SIG-M5 (cell line): ENCODE results near the gene SMAD6.
A peak's percentile ranks its signal among the peaks of the same experiment; 100 is the strongest.

Source experiments
- DNase-seq: peaks from one replicate; lab custom pipeline; 2025; lab: John Stamatoyannopoulos, UW

The SMAD6 gene

DNA sequence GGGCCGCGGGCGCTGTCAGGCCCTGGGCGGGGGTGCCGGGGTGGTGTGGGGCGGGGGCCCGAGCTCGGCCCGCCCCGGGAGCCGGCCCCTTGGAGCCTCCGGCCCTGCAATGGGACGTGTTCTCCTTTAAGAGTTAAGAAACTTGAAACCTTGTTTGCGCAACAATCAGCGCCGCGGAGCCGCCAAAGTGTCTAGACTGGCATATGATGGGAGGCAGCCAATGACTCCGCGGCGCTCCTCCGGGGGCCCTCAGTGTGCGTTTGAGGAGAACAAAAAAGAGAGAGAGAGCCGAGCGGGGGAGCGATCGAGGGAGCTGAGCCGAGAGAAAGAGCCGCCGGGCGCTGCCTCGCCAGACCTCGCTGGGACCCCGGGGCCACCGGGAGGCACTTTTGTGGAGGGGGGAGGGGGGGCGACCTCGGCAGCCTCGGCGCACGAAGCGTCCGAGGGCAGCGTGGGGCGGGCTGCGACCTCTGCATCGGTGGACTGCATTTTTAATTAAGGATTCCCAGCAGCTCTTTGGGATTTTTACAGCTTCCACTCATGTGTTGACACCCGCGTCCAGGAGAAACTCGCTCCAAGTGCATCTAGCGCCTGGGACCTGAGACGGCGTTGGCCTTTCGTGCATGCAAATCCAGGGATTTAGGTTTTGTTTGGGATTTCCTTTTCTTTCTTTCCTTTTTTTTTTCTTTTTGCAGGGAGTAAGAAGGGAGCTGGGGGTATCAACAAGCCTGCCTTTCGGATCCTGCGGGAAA, at the start of gene SMAD6:
Gene SMAD6, plus strand, starts transcription at position 202 of the 752 bp plus-strand sequence. CDS start 1,023 bp downstream, outside the sequence.
- peak; percentile 89 for DNase-seq

DNA sequence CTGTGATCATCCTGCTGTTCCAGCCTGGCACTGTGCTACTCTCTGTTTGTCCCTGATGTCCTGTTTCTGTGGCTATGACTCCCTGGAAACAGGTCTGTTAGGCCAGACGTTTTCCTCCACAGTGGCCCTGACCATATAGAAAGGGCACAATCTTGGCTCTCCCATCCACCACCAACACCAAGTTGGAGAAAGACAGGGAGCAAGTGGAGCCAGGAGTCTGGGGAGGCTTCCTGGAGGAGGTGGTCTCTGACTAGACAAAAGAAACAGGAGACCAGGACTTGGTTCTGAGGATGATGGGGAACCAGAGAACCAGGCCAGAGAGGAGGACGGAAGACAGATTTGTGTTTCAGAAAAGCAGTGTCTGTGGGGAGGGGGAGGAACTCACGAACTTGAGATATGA, 49.2 kb upstream of the SMAD6 start:
- no peak for DNase-seq

DNA sequence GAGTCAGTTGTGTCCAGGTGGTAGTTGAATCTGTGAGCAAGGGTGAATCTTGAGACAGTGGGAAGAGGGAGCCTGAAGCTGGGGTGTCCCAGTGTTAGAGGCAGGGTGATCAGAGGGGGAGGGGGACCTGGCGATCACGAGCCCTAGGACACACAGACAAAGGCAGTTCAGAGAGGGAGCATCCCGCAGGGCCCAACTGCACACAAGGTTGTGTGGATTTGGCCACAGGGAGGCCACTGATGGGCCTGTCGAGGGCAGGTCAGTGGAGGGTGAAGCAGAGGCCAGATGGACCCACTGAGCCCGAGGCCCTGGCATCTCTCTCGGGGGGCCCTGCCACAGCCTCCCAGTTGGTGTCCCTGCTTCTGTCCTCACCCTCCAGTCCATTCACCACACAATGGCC, 48.6 kb upstream of the SMAD6 start:
- no peak for DNase-seq

DNA sequence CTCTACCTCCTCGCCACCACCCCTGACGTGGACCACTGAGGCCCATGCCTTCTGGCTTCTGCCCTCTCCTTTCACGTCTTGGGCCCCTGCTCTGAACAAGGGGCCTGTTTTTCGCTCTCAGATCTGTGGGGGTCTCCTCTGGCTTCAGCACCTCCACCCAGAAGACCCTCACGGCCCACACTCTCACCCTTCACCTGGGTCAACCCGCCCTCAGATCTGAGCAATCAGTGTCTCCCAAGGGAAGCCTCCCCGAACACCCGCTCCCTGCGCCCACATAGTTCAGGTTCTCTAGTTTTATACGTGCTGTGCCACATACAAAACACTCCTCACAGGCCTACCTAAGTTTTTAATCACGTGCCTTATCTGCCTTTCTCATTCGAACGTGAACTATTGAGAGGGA, 48.2 kb upstream of the SMAD6 start:
- no peak for DNase-seq

DNA sequence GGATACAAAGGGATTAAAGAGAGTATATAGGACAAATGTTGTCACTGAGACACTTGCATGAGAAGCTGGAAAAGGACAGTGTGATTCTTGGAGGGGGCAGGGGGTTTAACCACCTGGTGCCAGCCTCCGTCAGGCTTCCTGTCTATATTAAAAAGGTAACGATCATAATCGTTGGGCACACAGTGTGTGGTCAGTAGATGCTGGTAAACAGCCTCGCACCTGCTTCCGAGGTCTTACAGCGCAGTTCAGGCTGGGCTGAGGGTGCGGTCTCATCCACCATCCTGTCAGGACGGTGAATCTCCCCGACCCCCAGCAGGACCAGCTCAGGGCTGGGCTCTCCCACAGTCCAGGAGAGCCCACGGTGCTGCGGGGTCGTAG, 47.7 kb upstream of the SMAD6 start:
- DNase-seq = no peak

DNA sequence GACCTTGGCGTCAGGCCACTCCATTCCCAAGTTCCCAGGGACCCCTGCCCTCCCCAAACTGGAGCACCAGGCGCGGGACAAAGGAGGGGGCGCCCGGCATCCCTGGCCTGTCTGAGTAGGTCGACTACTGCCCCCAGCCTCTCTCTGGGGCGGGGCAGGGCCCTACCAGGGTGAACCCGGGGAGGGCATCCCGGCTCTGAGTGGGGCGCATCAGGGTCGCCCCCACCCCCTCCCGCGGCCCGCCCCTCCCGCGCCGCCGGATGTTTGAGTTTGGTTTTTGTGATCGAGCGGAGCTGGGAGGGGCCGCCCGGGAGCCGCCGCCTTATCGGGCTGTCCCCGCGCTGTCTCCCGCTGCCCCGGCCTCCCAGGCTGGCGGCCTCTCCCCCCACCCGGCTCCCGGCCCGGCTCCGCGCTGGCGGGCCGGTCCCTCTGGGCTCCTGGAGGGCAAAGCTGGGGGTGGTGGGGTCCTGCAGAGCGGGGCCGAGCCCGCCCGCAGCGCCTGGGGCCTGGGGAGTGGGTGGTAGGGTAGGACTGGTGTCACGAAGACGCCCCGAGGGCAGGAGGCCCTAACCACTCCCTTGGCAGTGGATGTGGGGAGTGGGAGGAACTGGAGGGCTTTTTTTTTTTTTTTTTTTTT, 47.2 kb upstream of the SMAD6 start:
- no peak for DNase-seq

DNA sequence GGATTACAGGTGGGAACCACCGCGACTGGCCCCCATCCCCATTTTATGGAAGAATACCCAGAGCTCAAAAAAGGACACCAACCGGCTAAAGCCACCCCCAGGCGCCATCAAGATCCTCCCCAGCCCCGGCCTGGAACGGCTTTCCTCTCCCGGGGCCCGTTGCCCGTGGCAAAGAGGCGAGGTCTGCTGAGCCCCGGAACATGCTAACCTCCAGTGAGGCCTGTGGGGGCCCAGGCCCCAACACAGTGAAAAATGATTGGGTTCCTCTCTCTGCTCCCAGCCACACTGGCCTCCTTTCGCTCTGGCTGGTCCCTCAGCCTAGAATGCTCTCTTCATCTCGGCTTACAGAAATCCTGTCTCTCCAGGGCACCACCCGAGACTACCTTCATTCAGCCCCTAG, 46.5 kb upstream of the SMAD6 start:
- no peak for DNase-seq

DNA sequence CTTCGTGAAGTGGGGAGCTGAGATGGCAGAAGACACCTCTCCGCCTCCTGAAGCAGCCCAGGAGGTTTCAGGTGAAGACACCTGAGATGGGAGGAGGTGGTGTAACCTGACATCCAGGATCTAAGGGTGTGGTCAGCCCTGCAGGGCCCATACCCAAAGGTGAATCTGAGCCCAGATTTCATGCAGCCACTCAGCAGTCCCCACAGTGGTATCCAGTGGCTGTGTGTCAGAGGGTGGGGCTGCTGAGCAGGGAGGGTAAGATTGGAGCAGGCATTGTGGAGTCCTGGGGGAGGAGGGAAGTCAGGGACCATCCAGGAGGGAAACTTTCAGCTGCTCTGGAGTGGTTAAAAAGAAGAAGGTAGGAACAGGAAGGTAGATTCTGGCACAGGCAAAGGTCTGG, 46.0 kb upstream of the SMAD6 start:
- DNase-seq = no peak

DNA sequence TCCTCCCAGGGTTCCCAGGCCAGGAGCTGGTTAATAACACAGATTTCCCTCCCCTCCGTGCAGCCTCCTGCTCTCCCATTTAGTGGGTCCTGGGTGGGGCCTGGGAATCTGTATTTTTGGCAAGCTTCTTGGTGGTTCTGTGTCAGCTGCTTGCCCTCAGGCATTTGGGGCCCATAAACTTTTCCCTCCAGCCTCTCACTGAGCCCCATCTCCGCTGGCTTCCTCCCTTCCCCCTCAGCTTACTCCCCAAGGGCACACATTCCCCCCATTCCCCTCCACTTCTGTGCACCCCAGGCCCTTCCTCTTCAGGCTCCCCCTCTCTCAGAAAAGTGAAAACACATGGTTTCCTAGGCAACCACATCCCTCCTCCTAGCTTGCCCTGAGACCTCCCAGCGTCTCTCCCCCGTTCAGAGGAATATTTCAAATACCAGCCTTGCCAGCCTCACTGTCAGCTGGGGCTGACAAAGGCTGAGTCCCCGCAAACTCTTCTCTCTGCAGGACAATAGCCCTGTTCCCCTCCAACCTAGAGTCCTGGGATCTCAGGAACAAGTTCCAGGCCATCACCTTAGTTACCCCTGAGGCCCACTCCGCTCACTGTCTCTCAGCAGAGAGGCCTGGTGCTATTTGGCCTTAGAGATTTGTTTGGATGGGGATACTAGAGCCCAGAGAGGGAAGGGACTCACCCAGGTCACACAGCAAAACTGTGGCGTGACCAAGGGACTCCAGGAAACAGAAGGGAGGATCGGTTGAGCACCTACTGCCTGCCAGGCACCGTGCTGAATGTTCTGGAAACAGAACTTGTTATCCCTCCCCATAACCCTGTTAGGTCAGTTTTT, 44.6 kb upstream of the SMAD6 start:
- no peak for DNase-seq

DNA sequence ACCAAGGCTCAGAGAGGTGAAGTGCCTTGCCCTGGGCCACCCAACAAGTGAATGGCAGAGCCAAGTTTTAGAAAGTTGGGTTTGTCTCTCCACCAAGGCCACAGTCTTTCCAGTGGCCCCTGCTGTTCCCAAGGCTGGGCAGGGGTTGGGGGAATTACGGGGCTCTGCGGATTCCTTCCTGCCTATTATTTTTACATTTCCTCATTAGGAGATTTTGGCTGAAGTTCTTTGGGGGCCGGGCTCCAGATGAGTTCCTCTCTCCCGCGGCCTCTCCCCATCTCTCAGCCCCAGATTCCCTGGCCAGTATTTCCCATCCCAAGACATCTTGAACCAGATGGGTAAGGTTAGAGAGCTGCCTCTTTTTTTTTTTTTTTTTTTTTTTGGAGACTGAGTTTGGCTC, 44.0 kb upstream of the SMAD6 start:
- no peak for DNase-seq

DNA sequence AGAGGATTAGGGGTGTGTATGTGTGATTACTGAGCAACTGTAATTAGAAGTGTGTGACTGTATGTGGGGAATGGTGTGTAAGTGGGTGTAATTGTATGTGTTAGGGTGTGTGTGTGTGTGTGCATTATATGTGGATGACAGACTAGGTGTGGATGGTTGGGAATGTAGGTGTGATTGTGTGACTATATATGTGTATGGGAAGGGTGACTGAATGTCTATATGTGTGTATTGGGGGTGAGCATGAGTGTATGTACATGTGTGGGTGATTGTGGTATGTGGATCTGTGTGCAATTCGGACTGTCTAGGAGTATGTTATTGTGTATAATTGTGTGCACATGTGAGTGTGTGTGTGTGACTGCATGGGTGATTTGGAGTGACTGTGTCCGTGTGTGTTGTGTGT, 43.2 kb upstream of the SMAD6 start:
- DNase-seq = no peak

DNA sequence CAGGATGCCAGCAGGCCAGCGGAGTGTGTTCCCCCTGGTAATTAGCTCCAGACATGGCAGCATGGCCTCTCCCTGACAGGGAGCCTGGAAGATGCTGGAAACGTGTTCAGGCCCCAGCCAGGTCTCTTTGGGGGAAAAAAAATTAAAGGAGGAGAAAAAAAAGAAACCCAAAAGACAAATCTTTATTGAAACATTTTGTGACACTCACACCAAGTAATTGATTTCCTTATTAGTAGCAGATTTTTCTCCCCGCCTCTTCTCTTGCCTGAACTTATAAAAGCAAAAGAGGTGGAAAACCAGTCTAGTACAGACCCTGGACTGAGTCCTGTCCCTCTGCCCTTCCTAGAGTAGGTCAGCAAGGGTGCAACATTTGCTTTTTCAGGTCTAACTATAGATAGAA, 42.7 kb upstream of the SMAD6 start:
- DNase-seq = no peak

DNA sequence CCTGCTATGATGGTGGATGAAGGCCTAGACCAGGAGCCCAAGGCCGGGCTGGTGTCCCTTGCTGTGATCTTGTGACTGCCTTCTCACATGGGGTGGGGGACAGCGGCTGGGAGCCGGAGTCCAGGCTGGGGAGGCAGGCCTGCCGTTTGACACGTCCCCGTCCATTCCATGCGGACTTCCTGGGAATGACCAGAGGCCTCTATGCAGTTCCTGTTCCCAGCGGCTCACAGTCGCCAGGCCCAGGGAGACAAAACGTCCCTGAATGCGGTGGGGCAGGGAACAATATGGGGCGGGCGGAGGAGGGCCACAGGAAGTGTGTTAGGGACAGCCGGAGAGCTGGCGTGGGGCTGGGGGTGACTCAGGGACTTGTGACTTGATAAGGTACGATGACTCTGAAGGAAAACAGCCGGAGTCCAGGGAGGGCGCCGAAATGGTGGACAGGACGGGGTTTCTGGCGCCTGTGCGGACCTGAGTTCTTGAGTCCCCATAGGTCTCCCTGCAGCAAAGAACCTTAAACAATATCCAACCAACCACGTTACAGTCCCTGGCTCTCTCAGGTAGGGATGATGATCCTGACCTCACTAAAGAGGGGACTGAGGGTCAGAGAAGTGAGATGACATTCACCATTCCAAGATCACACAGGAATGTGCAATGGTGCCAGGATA, 40.5 kb upstream of the SMAD6 start:
- no peak for DNase-seq

DNA sequence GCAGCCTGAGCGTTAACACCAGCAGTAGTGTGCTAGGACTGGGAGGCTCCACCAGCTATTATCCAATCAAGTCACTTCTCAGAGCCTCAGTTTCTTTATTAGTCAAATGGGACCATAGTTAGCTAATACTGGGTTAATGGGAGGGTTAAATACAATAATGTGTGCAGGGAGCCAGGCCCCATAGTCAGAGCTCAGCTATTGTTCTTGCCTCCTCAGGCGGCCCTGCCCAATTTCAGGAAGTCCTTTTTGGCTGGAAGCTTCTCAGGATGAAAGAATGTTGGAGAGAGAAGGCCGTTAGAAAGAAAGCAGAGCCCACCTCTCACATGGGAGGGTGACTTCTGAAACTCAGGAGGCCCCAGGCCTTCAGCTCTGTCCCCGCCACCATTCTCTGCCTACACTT, 39.5 kb upstream of the SMAD6 start:
- no peak for DNase-seq

DNA sequence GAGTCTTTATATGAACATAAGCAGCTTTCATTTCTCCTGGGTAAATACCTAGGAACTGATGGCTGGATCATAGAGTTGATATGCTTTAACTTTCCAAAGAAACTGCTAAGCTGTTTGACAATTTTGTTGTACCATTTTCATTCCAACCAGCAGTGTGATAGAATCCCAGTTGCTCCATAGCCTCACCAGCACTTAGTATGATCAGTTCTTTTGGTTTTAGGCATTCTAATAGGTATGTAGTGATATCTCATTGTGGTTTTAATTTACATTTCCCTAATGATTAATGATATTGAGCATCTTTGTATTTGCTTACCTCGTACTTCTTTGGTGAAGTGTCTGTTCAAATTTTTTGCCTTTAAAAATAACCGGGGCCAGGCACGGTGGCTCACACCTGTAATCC, 38.4 kb upstream of the SMAD6 start:
- DNase-seq = no peak

DNA sequence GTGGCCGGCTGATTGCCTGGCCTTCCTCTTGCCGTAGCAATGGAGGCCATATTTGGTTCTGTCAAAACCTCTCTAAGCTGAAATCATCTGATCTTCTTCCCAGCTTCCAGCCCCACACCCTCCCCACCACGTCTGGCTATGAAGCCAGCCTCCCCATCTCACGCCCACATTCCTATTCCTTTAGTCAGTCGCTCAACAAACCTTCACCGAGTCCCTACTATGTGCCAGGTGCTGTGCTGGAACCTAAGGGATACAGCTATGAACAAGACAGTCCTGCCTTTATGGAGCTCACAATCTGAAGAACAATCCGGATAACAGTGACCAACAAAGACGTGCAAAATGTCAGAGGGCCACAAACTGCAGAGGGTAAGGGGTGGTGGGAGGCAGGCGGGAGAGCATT, 31.9 kb upstream of the SMAD6 start:
- DNase-seq = no peak

DNA sequence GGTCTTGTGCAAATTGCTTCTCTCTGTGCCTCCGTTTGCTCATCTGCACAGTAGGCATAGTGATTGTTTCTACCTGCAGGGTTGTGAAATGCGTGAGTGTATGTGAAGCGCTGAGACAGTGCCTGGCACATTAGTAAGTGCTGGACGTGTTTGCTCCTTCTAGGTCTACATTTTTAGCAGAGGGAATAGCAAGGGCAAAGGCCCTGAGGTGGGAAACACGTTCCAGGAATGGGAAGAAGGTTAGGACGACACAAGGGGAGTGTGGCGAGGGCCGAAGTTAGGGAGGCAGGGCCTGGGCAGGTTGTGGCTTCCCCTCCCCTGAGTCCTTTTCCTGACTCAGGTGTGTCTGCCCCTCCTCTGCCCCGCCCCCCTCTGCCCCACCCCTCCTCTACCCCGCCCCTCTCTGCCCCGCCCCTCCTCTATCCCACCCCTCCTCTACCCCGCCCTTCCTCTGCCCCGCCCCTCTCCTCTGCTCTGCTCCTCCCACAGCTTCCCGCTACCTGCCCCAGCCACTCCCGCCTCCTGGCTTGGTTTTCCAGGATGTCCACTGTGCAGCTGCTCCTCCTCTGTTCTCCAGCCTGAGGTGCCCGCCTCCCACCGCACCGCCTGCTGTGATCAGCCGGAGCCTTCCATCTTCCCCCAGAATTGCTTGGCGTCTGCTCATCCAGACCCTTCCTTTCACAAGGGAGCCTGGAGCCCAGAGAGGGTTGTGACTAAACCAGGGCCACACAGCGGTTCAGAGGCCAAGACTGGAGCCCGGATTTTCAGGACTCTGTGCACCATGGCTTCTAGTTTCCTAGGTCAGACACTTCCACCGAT, 31.1 kb upstream of the SMAD6 start:
- no peak for DNase-seq

DNA sequence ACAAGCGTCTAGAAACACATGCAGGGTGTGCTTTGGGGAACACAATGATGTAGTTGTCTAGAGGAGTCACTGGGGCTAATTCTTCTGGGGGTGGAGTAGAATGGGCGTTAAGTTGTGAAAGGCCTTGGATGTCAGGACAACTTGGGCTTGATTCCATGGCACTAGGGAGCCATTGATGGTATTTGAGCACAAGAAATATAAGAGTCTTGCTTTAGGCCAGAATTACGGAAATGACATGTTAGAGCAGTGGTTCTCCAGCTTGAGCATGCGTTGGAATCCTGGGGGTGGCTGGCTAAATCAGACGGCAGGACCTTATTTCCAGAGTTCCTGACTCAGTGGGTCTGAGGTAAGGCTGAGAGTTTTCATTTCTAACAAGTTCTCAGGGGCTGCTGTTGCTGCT, 29.2 kb upstream of the SMAD6 start:
- no peak for DNase-seq

DNA sequence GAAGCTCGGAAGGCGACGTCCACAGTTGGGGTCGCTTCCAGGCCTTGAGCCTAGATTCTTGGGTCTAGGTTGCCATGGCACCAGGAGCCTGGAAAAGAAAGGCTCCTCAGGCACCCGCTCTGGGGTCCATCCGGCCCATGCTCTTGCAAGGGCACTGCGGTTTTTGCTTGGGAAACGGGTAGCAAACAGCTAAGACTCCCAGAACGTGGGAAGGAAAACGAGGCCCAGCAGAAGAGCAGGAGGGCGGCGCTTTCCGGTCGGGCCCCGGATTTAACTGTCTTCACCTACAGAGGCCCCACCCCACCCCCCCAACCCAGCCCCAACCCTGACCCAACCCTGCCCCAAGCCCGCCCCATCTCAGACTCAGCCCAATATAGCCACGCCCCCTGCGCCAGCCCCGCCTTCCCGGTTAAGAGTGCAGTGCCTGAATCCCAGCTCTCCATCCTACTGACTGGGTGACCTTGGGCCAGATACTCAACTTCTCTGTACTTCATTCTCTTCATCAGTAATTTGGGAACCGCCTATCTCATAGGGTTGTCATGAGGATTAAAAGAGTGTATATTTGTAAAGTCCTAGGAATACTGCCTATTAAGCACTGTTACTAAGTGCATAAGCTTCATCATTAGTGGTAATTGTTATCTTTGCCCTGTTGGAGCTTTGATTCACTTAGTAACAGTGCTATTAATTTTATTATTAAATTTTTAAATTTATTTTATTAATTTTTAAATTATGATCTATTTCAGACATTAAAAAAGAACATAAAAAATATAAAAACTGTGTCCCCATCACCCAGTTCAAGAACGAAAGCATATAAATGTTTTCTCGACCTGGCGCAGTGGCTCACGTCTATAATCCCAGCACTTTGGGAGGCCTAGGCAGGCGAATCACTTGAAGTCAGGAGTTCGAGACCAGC, 28.4 kb upstream of the SMAD6 start:
- DNase-seq = no peak

DNA sequence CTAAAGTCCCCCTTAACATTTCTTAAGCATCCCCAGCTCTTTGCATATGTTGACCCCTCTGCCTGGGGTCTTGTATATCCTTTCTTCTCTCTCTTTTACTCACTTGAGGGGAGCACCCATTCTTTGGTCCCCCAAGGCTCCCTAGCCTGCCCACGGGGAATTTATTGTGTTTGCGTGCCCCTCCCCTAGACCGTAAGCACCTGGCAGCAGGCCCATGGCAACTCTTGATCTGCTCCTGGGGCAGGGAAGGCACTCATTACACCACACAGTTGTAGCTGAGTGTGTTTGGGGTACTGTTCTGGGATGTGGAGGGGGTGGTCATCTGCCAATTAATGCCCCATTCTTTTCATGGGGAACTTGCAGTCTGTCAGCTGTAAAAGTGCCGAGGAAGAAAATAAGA, 27.3 kb upstream of the SMAD6 start:
- DNase-seq = no peak

DNA sequence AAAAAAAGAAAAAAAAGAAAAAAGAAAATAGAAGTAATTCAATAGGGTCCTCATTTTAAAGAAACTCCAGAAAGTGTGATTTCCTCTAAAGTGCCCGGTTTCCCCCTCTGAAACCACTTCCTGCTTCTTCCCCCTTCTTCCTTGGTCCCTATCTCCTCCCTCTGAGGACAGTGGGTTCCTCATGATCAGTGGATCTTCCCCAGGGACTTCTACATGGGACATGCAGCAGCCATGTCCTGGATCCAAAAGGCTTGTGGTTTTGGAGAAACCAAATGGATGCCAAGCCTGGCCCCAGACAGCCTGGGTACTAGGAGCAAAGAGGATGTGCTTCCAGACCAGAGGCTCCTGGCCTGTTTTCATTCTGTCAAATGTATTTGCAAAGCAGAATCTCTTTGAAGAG, 26.6 kb upstream of the SMAD6 start:
- DNase-seq = no peak
